WERI-Rb-1 (cell line): ENCODE data around the gene MTUS2.

ENCODE experiments used
- DNase-seq: peaks from one replicate; pipeline ENCODE4 v3.0.0-alpha.2; 2020
- H3K27ac ChIP-seq: fragments of 250-450 bp; sonication (Bioruptor Pico); 2 replicates; pipeline ENCODE4 v1.5.1; 2020; ENCODE audit warnings: mild to moderate bottlenecking, moderate library complexity
- H3K27me3 ChIP-seq: fragments of 250-450 bp; sonication (Bioruptor Pico); 2 replicates; pipeline ENCODE4 v1.5.1; 2021; ENCODE audit warnings: mild to moderate bottlenecking, low read depth, moderate library complexity; ENCODE audit not compliant: insufficient read depth, severe bottlenecking
- H3K36me3 ChIP-seq: fragments of 250-450 bp; sonication (Bioruptor Pico); 2 replicates; pipeline ENCODE4 v1.5.1; 2020; ENCODE audit warnings: mild to moderate bottlenecking, moderate library complexity
- H3K4me3 ChIP-seq: 2 replicates; pipeline ENCODE4 v1.5.1; 2011; ENCODE audit warnings: low read depth, mild to moderate bottlenecking, control low read depth, low read length
- H3K9me3 ChIP-seq: fragments of 250-450 bp; sonication (Bioruptor Pico); 2 replicates; pipeline ENCODE4 v1.5.1; 2021; ENCODE audit warnings: mild to moderate bottlenecking, moderate library complexity; ENCODE audit not compliant: severe bottlenecking
- TF ChIP-seq, protein P1 (sequence below): IDR thresholded peaks from 2 replicates; pipeline ENCODE4 v1.5.1; 2011; ENCODE audit warnings: low read depth, mild to moderate bottlenecking, control low read depth, inconsistent platforms, low read length

The MTUS2 gene

DNA sequence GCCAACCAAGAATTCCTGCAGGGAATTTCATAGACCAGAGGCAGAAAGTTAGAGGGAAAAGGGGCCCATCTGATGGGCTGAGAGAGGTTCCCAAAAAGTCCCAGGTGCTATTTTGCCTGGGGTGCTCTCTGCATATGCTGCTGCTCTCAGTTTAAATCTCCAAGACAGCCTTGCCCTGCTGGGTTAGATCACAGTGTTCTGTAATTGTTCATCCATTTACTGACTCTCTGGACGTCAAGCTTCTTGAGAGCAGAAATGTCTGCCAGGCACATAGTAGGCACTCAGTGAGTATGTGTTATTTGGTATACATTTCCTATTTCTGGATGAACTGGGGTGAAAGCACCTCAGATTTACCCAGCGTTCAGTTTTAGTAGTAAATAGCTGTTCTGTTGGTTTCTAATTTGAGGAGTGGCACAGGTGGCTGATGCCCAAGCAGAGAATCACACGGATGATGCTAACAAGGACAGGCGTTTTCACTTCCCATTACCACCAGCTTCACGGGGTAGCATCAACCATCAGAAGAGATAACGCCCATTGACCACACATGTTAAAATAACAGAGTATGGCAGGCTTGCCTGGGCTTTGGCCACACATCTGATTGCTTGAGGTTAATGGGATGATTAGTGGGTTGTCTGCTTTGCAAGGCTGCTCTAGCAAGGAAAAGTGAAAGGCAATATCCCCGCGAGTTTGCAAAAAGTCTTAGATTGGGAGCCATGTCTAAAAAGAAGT lies 614.2 kb downstream of the MTUS2 start:
- DNase-seq, result no peak
- TF ChIP-seq, protein P1, sequence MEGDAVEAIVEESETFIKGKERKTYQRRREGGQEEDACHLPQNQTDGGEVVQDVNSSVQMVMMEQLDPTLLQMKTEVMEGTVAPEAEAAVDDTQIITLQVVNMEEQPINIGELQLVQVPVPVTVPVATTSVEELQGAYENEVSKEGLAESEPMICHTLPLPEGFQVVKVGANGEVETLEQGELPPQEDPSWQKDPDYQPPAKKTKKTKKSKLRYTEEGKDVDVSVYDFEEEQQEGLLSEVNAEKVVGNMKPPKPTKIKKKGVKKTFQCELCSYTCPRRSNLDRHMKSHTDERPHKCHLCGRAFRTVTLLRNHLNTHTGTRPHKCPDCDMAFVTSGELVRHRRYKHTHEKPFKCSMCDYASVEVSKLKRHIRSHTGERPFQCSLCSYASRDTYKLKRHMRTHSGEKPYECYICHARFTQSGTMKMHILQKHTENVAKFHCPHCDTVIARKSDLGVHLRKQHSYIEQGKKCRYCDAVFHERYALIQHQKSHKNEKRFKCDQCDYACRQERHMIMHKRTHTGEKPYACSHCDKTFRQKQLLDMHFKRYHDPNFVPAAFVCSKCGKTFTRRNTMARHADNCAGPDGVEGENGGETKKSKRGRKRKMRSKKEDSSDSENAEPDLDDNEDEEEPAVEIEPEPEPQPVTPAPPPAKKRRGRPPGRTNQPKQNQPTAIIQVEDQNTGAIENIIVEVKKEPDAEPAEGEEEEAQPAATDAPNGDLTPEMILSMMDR, result no peak
- no peaks in the 10 kb centered on the region for H3K27me3 ChIP-seq
- H3K9me3 ChIP-seq, result no peaks in the 10 kb centered on the region
- no peaks in the 10 kb centered on the region for H3K36me3 ChIP-seq
- H3K27ac ChIP-seq, result no peak overlapping the region
- no peak overlapping the region for H3K4me3 ChIP-seq

DNA sequence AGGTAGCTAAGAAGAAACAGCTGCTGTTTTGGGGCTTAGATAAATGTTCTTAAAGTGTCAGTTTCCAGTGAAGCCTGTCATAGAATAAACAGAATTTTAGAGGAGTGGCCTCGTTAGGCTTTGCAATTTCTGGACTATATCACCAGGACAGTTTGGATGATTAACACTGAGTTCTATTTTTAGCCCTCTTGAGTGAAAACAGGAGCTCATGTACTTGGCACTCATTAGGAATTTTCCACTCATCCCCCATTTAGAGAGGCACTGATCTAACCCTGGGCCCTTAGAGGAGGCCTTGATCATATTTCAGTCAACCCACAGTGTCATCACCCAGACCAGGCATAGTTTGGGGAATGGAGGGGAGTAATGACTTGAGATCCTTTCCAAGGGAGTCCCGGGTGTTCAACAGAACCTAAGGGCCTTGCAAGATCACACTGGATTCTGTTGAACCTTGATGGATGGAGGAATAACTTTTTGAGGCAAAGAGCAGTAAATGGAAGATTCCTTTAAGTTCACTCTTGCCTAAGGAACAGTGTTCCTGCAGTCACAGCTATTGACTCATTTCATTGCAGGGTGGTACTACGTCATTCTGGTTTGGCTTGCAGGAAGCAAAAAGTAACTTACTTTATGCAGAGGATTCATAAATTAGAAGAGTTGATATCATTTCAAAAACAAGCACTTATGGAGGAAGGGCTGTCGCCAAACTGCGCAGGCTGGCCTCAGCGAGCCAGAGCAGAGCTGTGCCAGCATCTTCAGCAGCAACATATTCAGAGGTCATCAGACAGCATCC lies 615.2 kb downstream of the MTUS2 start:
- no peaks in the 10 kb centered on the region for H3K9me3 ChIP-seq
- H3K27me3 ChIP-seq, result no peaks in the 10 kb centered on the region
- DNase-seq, result no peak
- TF ChIP-seq, protein P1, result no peak
- no peaks in the 10 kb centered on the region for H3K36me3 ChIP-seq
- H3K4me3 ChIP-seq, result no peak overlapping the region
- H3K27ac ChIP-seq, result no peak overlapping the region

DNA sequence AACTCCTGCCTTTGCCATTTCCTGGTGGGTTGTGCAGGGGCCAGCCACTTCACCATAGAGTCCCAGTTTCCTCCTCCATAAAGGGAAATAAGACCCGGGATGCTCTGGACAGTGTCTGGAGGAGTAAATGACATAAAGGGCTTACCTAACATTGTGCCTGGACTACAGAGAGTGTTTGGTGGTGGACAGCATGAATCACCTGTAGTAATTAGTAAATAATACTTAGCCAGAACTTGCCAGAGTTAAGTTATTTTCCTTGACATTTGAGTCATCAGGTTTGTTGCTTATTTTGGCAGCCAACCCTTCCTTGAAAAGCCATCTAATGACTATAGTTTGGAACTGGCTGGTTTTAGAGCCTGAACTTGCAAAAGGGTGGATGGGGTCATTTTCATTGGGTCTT lies 616.2 kb downstream of the MTUS2 start:
- Histone ChIP-seq H3K4me3 (no peak overlapping the region), H3K36me3 (no peaks in the 10 kb centered on the region), H3K27me3 (no peaks in the 10 kb centered on the region), H3K9me3 (no peaks in the 10 kb centered on the region), H3K27ac (no peak overlapping the region)
- TF ChIP-seq, protein P1, result no peak
- no peak for DNase-seq

DNA sequence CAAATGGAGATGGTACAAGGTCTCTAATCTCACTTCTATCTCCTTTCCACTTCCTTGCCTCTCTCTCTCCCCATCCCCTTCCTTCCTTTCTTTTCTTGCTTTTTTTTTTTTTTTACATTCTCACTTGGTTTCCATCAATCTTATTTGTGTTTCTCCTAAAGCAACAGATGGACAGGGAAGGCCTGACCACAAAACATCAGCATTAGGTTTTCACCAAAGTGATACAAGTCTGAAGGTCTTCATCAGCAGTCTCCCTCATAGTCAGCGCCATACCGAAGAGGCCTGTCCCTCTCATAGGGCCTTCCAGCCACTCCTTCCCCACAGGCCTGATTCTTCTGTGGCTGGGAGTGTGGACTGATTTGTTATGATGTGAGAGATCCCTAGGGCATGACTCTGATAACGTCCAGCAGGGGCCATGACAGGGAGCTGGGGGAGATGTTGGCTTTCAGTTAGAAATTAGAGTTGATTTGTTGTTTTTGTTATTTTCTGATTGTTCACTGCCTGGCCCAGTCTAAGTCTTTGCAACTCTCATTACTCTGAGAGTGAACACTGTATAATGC lies 616.7 kb downstream of the MTUS2 start:
- no peak for DNase-seq
- Histone ChIP-seq H3K27me3 (no peaks in the 10 kb centered on the region), H3K27ac (no peak overlapping the region), H3K4me3 (no peak overlapping the region), H3K36me3 (no peaks in the 10 kb centered on the region), H3K9me3 (no peaks in the 10 kb centered on the region)
- TF ChIP-seq, protein P1, result no peak

DNA sequence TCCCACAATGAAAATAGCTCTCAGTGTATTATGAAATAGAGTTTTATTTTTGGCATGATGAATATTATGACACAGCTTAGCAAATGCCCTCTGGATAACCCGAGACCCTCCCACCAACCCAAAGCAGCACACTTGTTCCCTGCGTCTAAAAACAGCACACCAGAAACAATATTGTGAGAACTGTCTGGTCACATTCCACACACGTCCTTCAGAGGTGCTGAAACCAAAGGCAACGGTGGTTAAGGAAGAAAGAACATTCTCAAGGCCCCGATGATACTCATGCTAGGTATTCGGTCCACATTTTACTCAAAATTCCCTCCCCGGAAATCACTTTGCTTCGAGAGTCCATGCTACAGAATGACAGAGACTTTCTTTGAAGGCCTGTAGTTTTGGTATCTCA lies 618.6 kb downstream of the MTUS2 start:
- no peak for DNase-seq
- H3K4me3 ChIP-seq, result no peak overlapping the region
- H3K36me3 ChIP-seq, result no peaks in the 10 kb centered on the region

More for the DNA sequence above, 618.6 kb downstream of the MTUS2 start:
- TF ChIP-seq, protein P1, result no peak
- no peak overlapping the region for H3K27ac ChIP-seq
- no peaks in the 10 kb centered on the region for H3K27me3 ChIP-seq
- H3K9me3 ChIP-seq, result no peaks in the 10 kb centered on the region
